Measurements from ENCODE around the gene CFAP46.

GRCh38 chr10:132926070-132926469 lies 16.3 kb downstream of the CFAP46 start:
- TF ChIP-seq CTCF (IDR thresholded peaks at IDR 0.05) = no peak
- no peak for TF ChIP-seq POLR2AphosphoS5 (IDR thresholded peaks at IDR 0.05)
- TF ChIP-seq POLR2A (IDR thresholded peaks at IDR 0.05; ENCODE audit: low read depth) = no peak
- no peak for TF ChIP-seq EP300 (IDR thresholded peaks at IDR 0.05)
